Transverse colon (tissue), 4 donors: ENCODE measurements around the gene SLC35F3. TPM values are rescaled to one million over a fixed set of nuclear protein-coding genes. Genes with fewer than 3 reads are reported as not detected.

Source experiments
- DNase-seq: peaks from one replicate; pipeline ENCODE4 v3.0.0-alpha.2; 2019
- H3K27ac ChIP-seq, 4 donors: fragments of 200-600 bp; sonication (generic); 2 replicates each; pipeline ENCODE4 v1.5.1; 2016 to 2018; ENCODE audit warnings: inconsistent platforms in 4 of 4
- H3K27me3 ChIP-seq: fragments of 200-600 bp; sonication (generic); 2 replicates; pipeline ENCODE4 v1.5.1; 2017; ENCODE audit warnings: inconsistent platforms
- H3K36me3 ChIP-seq, 4 donors: fragments of 200-600 bp; sonication (generic); 2 replicates each; pipeline ENCODE4 v1.5.1; 2017 to 2019; ENCODE audit warnings: inconsistent platforms in 4 of 4
- H3K4me1 ChIP-seq, 4 donors: fragments of 200-600 bp; sonication (generic); 2 replicates each; pipeline ENCODE4 v1.5.1; 2017 to 2020; ENCODE audit warnings: inconsistent platforms in 4 of 4
- H3K4me3 ChIP-seq, 4 donors: fragments of 200-600 bp; sonication (generic); 1 replicate in 1 of 4; 2 replicates in 3 of 4; pipeline versions ENCODE4 v1.5.1 to v1.6.1; 2017 to 2019; ENCODE audit warnings: inconsistent platforms in 4 of 4
- H3K9me3 ChIP-seq, 2 donors: fragments of 200-600 bp; sonication (generic); 2 replicates each; pipeline ENCODE4 v1.5.1; 2017 to 2019; ENCODE audit warnings: inconsistent platforms in 2 of 2
- EP300 ChIP-seq: sonication (generic); formaldehyde crosslinking; IDR thresholded peaks from one replicate; pipeline ENCODE4 v1.6.1; 2017; ENCODE audit warnings: antibody characterized with exemption, low read depth
- POLR2A ChIP-seq: fragments of 450-650 bp; IDR thresholded peaks from one replicate; pipeline ENCODE4 v1.6.1; 2016; ENCODE audit warnings: antibody characterized with exemption, mild to moderate bottlenecking, moderate library complexity
- POLR2AphosphoS5 ChIP-seq, 3 donors: sonication (generic); formaldehyde crosslinking; IDR thresholded peaks; one replicate each; pipeline ENCODE4 v1.6.1; 2016; ENCODE audit warnings: antibody characterized with exemption in 3 of 3
- WGBS, 2 donors: methylation state at CpG; one replicate each; pipeline ENCODE4 v1.1.5; 2018; ENCODE audit warnings: low coverage in 1 of 2; 5-methylcytosine and 5-hydroxymethylcytosine counted together
- in situ Hi-C, 4 donors: fragments of 200-750 bp; cut with MboI; loops; one replicate each; pipeline versions ENCODE4 v1.15.0 to v1.15.1; 2017; ENCODE audit warnings: low sequenced_read_pairs in 3 of 4, low pct_ligation_motif_present in 1 of 4, low pct_unique_long_range_greater_than_20kb in 1 of 4
- intact Hi-C: fragments of 100-400 bp; cut with DNase I; formaldehyde crosslinking; loops from one replicate; pipeline ENCODE4 v1.15.1; 2023; ENCODE audit warnings: low total_unique reads
- total RNA-seq, 4 donors: library from RNA; depleted of rRNA; stranded (reverse); fragments of >200 nt; gene quantifications; one replicate each; pipeline ENCODE4 v1.1.0, GENCODE V29; 2016
- TF ChIP-seq, protein P1 (sequence below), 5 experiments: fragments of 200-600 bp in 3 of 5; fragments of 450-650 bp in 2 of 5; sonication (generic) in 3 of 5; IDR thresholded peaks; 1 replicate in 2 of 5; 2 replicates in 3 of 5; pipeline ENCODE4 v1.5.1; 2016 to 2017; ENCODE audit warnings: antibody characterized with exemption in 5 of 5, inconsistent platforms in 3 of 5, mild to moderate bottlenecking in 2 of 5, moderate library complexity in 1 of 5

Gene SLC35F3
- total RNA-seq, 4 donors from 2014 or later = not detected

DNA sequence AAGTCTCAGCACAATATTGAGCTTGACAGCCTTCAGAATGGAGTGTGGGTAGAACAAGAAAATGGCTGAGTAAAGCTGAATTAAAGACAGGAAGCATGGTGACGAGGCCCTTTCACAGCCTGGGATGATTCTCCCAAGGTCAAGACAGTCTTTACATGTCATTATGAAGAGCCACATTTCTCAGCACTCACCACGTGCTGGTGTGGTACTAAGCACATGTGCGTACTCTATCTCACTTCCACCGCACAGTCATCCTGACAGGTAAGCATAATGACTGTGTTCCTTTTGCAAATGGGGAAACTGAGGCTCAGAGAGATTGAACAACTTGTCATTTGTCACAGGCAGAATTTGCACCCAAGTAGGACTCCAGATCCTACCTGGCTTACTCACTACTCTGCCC, 376.0 kb downstream of the SLC35F3 start:
- no peaks in the 10 kb centered on the region for H3K9me3 ChIP-seq
- H3K27me3 ChIP-seq = no peaks in the 10 kb centered on the region
- no peak for DNase-seq
- no peaks in the 10 kb centered on the region for H3K4me1 ChIP-seq
- in situ Hi-C loops (no loop called here), intact Hi-C loops (no loop called here)
- 80% methylated on average over 4 of the region's 4 CpGs; no CpG with 5 or more reads in 1 of the 2 donors for WGBS, 2 donors
- no peak overlapping the region for H3K27ac ChIP-seq
- no peak overlapping the region for H3K4me3 ChIP-seq
- no peak for TF ChIP-seq POLR2A
- no peak for TF ChIP-seq POLR2AphosphoS5 (IDR thresholded peaks at IDR 0.05)
- TF ChIP-seq, protein P1, sequence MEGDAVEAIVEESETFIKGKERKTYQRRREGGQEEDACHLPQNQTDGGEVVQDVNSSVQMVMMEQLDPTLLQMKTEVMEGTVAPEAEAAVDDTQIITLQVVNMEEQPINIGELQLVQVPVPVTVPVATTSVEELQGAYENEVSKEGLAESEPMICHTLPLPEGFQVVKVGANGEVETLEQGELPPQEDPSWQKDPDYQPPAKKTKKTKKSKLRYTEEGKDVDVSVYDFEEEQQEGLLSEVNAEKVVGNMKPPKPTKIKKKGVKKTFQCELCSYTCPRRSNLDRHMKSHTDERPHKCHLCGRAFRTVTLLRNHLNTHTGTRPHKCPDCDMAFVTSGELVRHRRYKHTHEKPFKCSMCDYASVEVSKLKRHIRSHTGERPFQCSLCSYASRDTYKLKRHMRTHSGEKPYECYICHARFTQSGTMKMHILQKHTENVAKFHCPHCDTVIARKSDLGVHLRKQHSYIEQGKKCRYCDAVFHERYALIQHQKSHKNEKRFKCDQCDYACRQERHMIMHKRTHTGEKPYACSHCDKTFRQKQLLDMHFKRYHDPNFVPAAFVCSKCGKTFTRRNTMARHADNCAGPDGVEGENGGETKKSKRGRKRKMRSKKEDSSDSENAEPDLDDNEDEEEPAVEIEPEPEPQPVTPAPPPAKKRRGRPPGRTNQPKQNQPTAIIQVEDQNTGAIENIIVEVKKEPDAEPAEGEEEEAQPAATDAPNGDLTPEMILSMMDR (IDR thresholded peaks at IDR 0.05) = no peak
- TF ChIP-seq EP300 = no peak
- H3K36me3 ChIP-seq = no peaks in the 10 kb centered on the region

DNA sequence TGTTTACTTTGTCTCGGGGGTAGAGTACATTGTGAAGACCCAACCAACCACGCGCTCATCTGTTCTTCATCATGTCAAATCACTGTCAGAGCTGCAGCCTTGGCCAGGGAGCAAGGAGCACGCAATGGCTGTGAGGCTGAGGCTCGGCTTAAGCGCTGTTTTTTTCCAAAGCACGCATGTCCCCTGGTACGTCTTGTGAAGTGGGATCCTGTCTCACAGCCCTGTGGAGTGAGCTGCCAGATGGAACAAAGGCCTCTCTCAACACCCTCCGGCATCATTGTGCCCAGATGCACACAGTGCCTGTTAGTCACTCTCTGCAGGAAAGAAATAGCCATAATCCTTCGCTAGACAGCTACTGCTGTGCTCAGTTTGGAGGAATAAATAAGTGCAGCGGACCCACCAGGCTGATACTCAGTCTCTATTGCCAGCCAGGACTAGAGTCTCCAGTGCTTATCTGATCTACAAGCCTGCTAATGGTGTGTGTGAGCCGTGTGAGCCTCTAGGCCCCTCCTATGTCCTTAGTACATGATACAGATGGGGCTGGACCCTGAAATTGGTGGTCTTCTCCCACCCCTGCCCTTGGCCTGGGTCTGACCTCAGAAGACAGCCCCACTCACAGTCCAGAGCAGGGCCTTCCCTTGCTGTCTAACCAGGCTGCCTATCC, 377.5 kb downstream of the SLC35F3 start:
- DNase-seq = no peak
- Histone ChIP-seq H3K27ac (no peak overlapping the region), H3K36me3 (no peaks in the 10 kb centered on the region), H3K27me3 (no peaks in the 10 kb centered on the region), H3K9me3 (no peaks in the 10 kb centered on the region), H3K4me3 (no peak overlapping the region), H3K4me1 (no peaks in the 10 kb centered on the region)
- intact Hi-C loops (no loop called here), in situ Hi-C loops (no loop called here)
- WGBS, 2 donors = 82 to 100% methylated on average over 3 to 12 of the region's 12 CpGs
- TF ChIP-seq EP300 = no peak
- TF ChIP-seq POLR2A = no peak
- TF ChIP-seq, protein P1 (IDR thresholded peaks at IDR 0.05) = no peak
- no peak for TF ChIP-seq POLR2AphosphoS5 (IDR thresholded peaks at IDR 0.05)

DNA sequence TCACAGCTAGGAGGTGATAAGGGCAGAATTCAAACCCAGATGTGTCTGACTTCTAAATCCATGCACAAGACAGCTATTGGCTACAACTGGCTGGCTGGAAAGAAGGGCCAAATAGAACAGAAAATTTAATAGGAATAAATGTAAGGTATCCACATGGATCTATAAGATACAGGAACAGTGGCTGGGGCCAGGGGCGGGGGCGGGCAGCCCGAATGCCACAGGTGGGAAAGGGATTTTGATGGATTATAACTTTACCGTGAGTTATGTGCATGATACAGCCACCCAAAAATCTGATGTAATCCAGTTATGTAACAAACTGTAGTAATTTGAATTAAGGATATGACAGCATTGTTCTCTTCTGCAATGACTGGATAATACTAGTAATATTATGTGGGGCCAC, 381.7 kb downstream of the SLC35F3 start:
- H3K4me1 ChIP-seq = no peaks in the 10 kb centered on the region
- no peak overlapping the region for H3K27ac ChIP-seq
- in situ Hi-C loops (no loop called here), intact Hi-C loops (no loop called here)
- no peaks in the 10 kb centered on the region for H3K27me3 ChIP-seq
- no peaks in the 10 kb centered on the region for H3K36me3 ChIP-seq
- H3K4me3 ChIP-seq = no peak overlapping the region
- no peak for DNase-seq
- TF ChIP-seq POLR2A = no peak
- TF ChIP-seq, protein P1 (IDR thresholded peaks at IDR 0.05) = no peak
- TF ChIP-seq EP300 = no peak
- TF ChIP-seq POLR2AphosphoS5 (IDR thresholded peaks at IDR 0.05) = no peak
- H3K9me3 ChIP-seq = no peaks in the 10 kb centered on the region
- 89 to 92% methylated on average over 4 of the region's 4 CpGs for WGBS, 2 donors

DNA sequence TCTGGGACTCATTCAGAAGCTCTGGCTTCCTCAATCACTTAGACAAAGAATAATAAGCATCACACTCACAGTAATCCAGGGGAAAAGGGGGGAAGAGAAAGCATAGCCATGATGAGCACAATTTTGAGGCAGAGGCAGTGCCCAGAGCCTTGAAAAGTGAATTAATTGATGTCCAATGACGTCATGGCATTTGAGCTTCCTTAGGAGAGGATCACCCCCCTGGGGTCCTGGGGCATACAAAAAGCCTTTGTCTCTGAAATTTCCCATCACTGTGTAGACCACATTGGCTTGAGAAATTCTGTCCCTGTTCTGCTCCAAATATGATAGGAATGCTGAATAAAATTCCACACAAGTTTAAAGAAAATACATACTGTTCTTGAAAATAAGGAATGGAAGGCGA, 384.5 kb downstream of the SLC35F3 start:
- no peaks in the 10 kb centered on the region for H3K36me3 ChIP-seq
- H3K27ac ChIP-seq = no peak overlapping the region
- no peak for TF ChIP-seq EP300
- no peak for TF ChIP-seq POLR2AphosphoS5 (IDR thresholded peaks at IDR 0.05)
- TF ChIP-seq, protein P1 (IDR thresholded peaks at IDR 0.05) = no peak
- no peak for TF ChIP-seq POLR2A
- in situ Hi-C loops = no loop called here
- H3K4me3 ChIP-seq = no peak overlapping the region
- intact Hi-C loops = no loop called here
- H3K9me3 ChIP-seq = no peaks in the 10 kb centered on the region
- WGBS, 2 donors = 73 to 88% methylated on average over 1 to 2 of the region's 2 CpGs
- no peaks in the 10 kb centered on the region for H3K4me1 ChIP-seq
- no peaks in the 10 kb centered on the region for H3K27me3 ChIP-seq
- no peak for DNase-seq
